ENCODE measurements around the gene CMTM2. TPM values are rescaled to one million over a fixed set of nuclear protein-coding genes. Genes with fewer than 3 reads are reported as not detected.
"Not testable (repeated sequence)": the region's sequence is repeated elsewhere in the genome, so short reads cannot be mapped to it uniquely, and the experiment has no call there.

Gene CMTM2
- total RNA-seq, 1 donor from 2014 or later, result not detected

GRCh38 chr16:66605979-66606751 lies 26.9 kb downstream of the CMTM2 start:
- DNase-seq (ENCODE audit: low read depth), result no peak

GRCh38 chr16:66608241-66609138 lies 29.2 kb downstream of the CMTM2 start:
- DNase-seq (ENCODE audit: low read depth), result peak; percentile 86

- no peak for DNase-seq (ENCODE audit: low read depth)
These were observed 29.9 kb downstream of the CMTM2 start for GRCh38 chr16:66609139-66609510.

- DNase-seq (ENCODE audit: low read depth), result no peak
These were observed 31.0 kb downstream of the CMTM2 start for GRCh38 chr16:66610111-66610820.

- DNase-seq (ENCODE audit: low read depth), result not testable (repeated sequence)
These were observed 32.6 kb downstream of the CMTM2 start for GRCh38 chr16:66611911-66612310.

- no peak for DNase-seq (ENCODE audit: low read depth)
These were observed 33.2 kb downstream of the CMTM2 start for GRCh38 chr16:66612422-66612821.

GRCh38 chr16:66614161-66614802 lies 35.0 kb downstream of the CMTM2 start:
- no peak for DNase-seq (ENCODE audit: low read depth)

GRCh38 chr16:66616169-66616568 lies 36.9 kb downstream of the CMTM2 start:
- no peak for DNase-seq (ENCODE audit: low read depth)

GRCh38 chr16:66616592-66616991 lies 37.3 kb downstream of the CMTM2 start:
- no peak for DNase-seq (ENCODE audit: low read depth)

- DNase-seq (ENCODE audit: low read depth), result peak; percentile 24
These were observed 37.8 kb downstream of the CMTM2 start for GRCh38 chr16:66617010-66617434.

GRCh38 chr16:66617728-66618127 lies 38.5 kb downstream of the CMTM2 start:
- DNase-seq (ENCODE audit: low read depth), result no peak

- peak; percentile 99 for DNase-seq (ENCODE audit: low read depth)
These were observed 39.5 kb downstream of the CMTM2 start for GRCh38 chr16:66618588-66619375.

GRCh38 chr16:66619534-66620428 lies 40.5 kb downstream of the CMTM2 start:
- DNase-seq (ENCODE audit: low read depth), result peak; percentile 59

GRCh38 chr16:66620429-66620795 lies 41.1 kb downstream of the CMTM2 start:
- no peak for DNase-seq (ENCODE audit: low read depth)

GRCh38 chr16:66621973-66622372 lies 42.7 kb downstream of the CMTM2 start:
- DNase-seq (ENCODE audit: low read depth), result no peak

- DNase-seq (ENCODE audit: low read depth), result no peak
These were observed 43.6 kb downstream of the CMTM2 start for GRCh38 chr16:66622863-66623262.

- DNase-seq (ENCODE audit: low read depth), result no peak
These were observed 44.5 kb downstream of the CMTM2 start for GRCh38 chr16:66623755-66624154.

GRCh38 chr16:66627611-66628378 lies 48.5 kb downstream of the CMTM2 start:
- not testable (repeated sequence) for DNase-seq (ENCODE audit: low read depth)

- DNase-seq (ENCODE audit: low read depth), result no peak
These were observed 50.6 kb downstream of the CMTM2 start for GRCh38 chr16:66629856-66630255.

All from renal cortical epithelial cell (primary cell).